Peyer's patch (tissue), 4 donors: ENCODE results near the gene PKP4.

ENCODE experiments used
- CTCF ChIP-seq, 6 experiments: fragments of 450-650 bp in 4 of 6; fragments of 200-600 bp in 2 of 6; sonication (generic) in 1 of 6; IDR thresholded peaks; one replicate each; pipeline ENCODE4 v1.5.1; 2017 to 2019; ENCODE audit warnings: antibody characterized with exemption in 6 of 6, mild to moderate bottlenecking in 3 of 6, moderate library complexity in 1 of 6
- POLR2A ChIP-seq, 2 donors: fragments of 450-650 bp; IDR thresholded peaks; one replicate each; pipeline ENCODE4 v1.5.1; 2017; ENCODE audit warnings: antibody characterized with exemption in 2 of 2, mild to moderate bottlenecking in 2 of 2, moderate library complexity in 2 of 2

- TF ChIP-seq CTCF (IDR thresholded peaks at IDR 0.05): no peak
- TF ChIP-seq POLR2A (IDR thresholded peaks at IDR 0.05): no peak
These were observed 123.2 kb downstream of the PKP4 start for GRCh38 chr2:158579928-158580327.
